Kidney tubule cell (primary cell): ENCODE results near the gene PHF19.
A peak's percentile ranks its signal among the peaks of the same experiment; 100 is the strongest.

Source experiments
- DNase-seq: peaks from one replicate; pipeline ENCODE4 v3.0.0-alpha.2; 2018; ENCODE audit warnings: low spot score

PHF19 gene

GRCh38 chr9:120876842-120877240 is at the start of gene PHF19:
PHF19 (minus strand) TSS chr9:120877188; CDS start chr9:120874741, 2,447 bp downstream.
- peak; percentile 42 for DNase-seq

- DNase-seq: peak; percentile 88
Observed at GRCh38 chr9:120926397-120926928, 49.5 kb upstream of the PHF19 start, which contains the start of gene TRAF1. TRAF1 (minus strand) TSS chr9:120926796; CDS start chr9:120926075, 721 bp downstream.

GRCh38 chr9:120925535-120926396 is 48.8 kb upstream of the PHF19 start:
- DNase-seq: peak; percentile 97

GRCh38 chr9:120924698-120925534 is 47.9 kb upstream of the PHF19 start:
- DNase-seq: peak; percentile 43

GRCh38 chr9:120923620-120924328 is 46.8 kb upstream of the PHF19 start:
- DNase-seq: no peak

GRCh38 chr9:120922404-120923195 is 45.6 kb upstream of the PHF19 start:
- no peak for DNase-seq

- DNase-seq: no peak
Observed at GRCh38 chr9:120921661-120922181, 44.7 kb upstream of the PHF19 start.

GRCh38 chr9:120920806-120921178 is 43.8 kb upstream of the PHF19 start:
- no peak for DNase-seq

GRCh38 chr9:120919843-120920805 is 43.1 kb upstream of the PHF19 start:
- DNase-seq: no peak

- DNase-seq: no peak
Observed at GRCh38 chr9:120918931-120919842, 42.2 kb upstream of the PHF19 start.

- DNase-seq: no peak
Observed at GRCh38 chr9:120917929-120918762, 41.2 kb upstream of the PHF19 start.

GRCh38 chr9:120916991-120917880 is 40.2 kb upstream of the PHF19 start:
- no peak for DNase-seq

- no peak for DNase-seq
Observed at GRCh38 chr9:120916588-120916987, 39.6 kb upstream of the PHF19 start.

GRCh38 chr9:120915854-120916470 is 39.0 kb upstream of the PHF19 start:
- no peak for DNase-seq

GRCh38 chr9:120914953-120915352 is 38.0 kb upstream of the PHF19 start:
- DNase-seq: peak; percentile 46

GRCh38 chr9:120914396-120914795 is 37.4 kb upstream of the PHF19 start:
- no peak for DNase-seq
